ENCODE data around the gene GSTCD.

DNA sequence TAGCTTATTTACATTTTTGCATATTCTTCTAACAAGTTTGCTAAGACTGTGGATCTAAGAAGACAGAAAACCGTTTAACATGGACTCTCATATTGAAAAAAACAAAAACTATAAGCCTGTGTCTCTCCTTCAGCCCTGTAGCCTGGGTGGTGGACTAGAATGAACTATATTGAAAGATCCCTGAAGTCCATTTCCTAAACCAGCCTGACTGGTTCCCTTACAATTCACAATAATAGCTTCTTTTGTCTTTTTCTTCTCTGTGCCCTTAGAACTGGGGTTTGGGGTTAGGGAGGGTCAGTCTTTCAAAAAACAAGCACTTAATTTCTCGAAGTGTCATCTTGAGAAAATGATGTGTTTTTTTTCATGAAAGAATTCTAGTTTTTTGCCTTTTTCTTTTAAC lies 59.0 kb downstream of the GSTCD start:
- TF ChIP-seq CTCF (conservative IDR thresholded peaks at IDR 0.05; ENCODE audit: low read depth in 2 of 2) (no peak), EZH2 (IDR thresholded peaks at IDR 0.05; ENCODE audit: low read depth, unreplicated experiment) (no peak), POLR2AphosphoS5 (IDR thresholded peaks at IDR 0.05; ENCODE audit: low read depth) (no peak), JUNB (IDR thresholded peaks at IDR 0.05; ENCODE audit: unreplicated experiment) (no peak), CREB1 (CRISPR knock-in tag; IDR thresholded peaks at IDR 0.05; ENCODE audit: low read depth) (no peak), NANOG (IDR thresholded peaks at IDR 0.05; ENCODE audit: borderline replicate concordance) (no peak), ZNF331 (CRISPR knock-in tag; IDR thresholded peaks at IDR 0.05; ENCODE audit: low read depth) (no peak), EZH2phosphoT487 (IDR thresholded peaks at IDR 0.05; ENCODE audit: unreplicated experiment) (no peak), ZNF462 (CRISPR knock-in tag; IDR thresholded peaks at IDR 0.05) (no peak), ZNF114 (CRISPR knock-in tag; IDR thresholded peaks at IDR 0.05) (no peak)
- TF ChIP-seq, protein P1, sequence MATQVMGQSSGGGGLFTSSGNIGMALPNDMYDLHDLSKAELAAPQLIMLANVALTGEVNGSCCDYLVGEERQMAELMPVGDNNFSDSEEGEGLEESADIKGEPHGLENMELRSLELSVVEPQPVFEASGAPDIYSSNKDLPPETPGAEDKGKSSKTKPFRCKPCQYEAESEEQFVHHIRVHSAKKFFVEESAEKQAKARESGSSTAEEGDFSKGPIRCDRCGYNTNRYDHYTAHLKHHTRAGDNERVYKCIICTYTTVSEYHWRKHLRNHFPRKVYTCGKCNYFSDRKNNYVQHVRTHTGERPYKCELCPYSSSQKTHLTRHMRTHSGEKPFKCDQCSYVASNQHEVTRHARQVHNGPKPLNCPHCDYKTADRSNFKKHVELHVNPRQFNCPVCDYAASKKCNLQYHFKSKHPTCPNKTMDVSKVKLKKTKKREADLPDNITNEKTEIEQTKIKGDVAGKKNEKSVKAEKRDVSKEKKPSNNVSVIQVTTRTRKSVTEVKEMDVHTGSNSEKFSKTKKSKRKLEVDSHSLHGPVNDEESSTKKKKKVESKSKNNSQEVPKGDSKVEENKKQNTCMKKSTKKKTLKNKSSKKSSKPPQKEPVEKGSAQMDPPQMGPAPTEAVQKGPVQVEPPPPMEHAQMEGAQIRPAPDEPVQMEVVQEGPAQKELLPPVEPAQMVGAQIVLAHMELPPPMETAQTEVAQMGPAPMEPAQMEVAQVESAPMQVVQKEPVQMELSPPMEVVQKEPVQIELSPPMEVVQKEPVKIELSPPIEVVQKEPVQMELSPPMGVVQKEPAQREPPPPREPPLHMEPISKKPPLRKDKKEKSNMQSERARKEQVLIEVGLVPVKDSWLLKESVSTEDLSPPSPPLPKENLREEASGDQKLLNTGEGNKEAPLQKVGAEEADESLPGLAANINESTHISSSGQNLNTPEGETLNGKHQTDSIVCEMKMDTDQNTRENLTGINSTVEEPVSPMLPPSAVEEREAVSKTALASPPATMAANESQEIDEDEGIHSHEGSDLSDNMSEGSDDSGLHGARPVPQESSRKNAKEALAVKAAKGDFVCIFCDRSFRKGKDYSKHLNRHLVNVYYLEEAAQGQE (IDR thresholded peaks at IDR 0.05; ENCODE audit: unreplicated experiment), result no peak
- TF ChIP-seq, protein P2, sequence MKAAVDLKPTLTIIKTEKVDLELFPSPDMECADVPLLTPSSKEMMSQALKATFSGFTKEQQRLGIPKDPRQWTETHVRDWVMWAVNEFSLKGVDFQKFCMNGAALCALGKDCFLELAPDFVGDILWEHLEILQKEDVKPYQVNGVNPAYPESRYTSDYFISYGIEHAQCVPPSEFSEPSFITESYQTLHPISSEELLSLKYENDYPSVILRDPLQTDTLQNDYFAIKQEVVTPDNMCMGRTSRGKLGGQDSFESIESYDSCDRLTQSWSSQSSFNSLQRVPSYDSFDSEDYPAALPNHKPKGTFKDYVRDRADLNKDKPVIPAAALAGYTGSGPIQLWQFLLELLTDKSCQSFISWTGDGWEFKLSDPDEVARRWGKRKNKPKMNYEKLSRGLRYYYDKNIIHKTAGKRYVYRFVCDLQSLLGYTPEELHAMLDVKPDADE (IDR thresholded peaks at IDR 0.05), result no peak

Measured in GM23338 (cell line).